Vagina (tissue), 2 donors: Measurements from ENCODE around the gene RPS6KA5. TPM values are rescaled to one million over a fixed set of nuclear protein-coding genes. Genes with fewer than 3 reads are reported as not detected.
"Not testable (repeated sequence)": the region's sequence is repeated elsewhere in the genome, so short reads cannot be mapped to it uniquely, and the experiment has no call there.

Experiments
- DNase-seq, 2 donors: peaks; one replicate each; pipeline ENCODE4 v3.0.0-alpha.2; 2017; ENCODE audit errors: extremely low spot score in 2 of 2
- H3K27ac ChIP-seq: fragments of 200-600 bp; sonication (generic); one replicate; pipeline ENCODE4 v1.5.1; 2019
- H3K27me3 ChIP-seq: fragments of 200-600 bp; sonication (generic); one replicate; pipeline ENCODE4 v1.5.1; 2019
- H3K36me3 ChIP-seq, 2 donors: fragments of 200-600 bp; sonication (generic); one replicate each; pipeline ENCODE4 v1.5.1; 2017 to 2019
- H3K4me1 ChIP-seq: fragments of 200-600 bp; sonication (generic); one replicate; pipeline ENCODE4 v1.5.1; 2019
- H3K4me3 ChIP-seq, 2 donors: fragments of 200-600 bp; sonication (generic); 1 replicate in 1 of 2; 2 replicates in 1 of 2; pipeline ENCODE4 v1.5.1; 2016 to 2019
- H3K9me3 ChIP-seq: fragments of 200-600 bp; sonication (generic); one replicate; pipeline ENCODE4 v1.5.1; 2019
- POLR2A ChIP-seq, 2 donors: fragments of 450-650 bp; IDR thresholded peaks; one replicate each; pipeline ENCODE4 v1.6.1; 2017; ENCODE audit warnings: antibody characterized with exemption in 2 of 2, mild to moderate bottlenecking in 2 of 2, moderate library complexity in 2 of 2
- POLR2AphosphoS5 ChIP-seq, 2 donors: sonication (generic); formaldehyde crosslinking; IDR thresholded peaks; one replicate each; pipeline ENCODE4 v1.9.0; 2017; ENCODE audit warnings: antibody characterized with exemption in 2 of 2, mild to moderate bottlenecking in 2 of 2, low read depth in 1 of 2; ENCODE audit not compliant: insufficient read depth in 1 of 2
- intact Hi-C: fragments of 100-400 bp; cut with DNase I; formaldehyde crosslinking; loops from one replicate; pipeline ENCODE4 v1.15.1; 2023
- total RNA-seq: library from RNA; depleted of rRNA; stranded (reverse); fragments of >200 nt; gene quantifications from one replicate; pipeline ENCODE4 v1.2.3, GENCODE V29; 2016
- TF ChIP-seq, protein P1 (sequence below), 3 experiments: fragments of 450-650 bp in 2 of 3; fragments of 200-600 bp in 1 of 3; sonication (generic) in 1 of 3; IDR thresholded peaks; one replicate each; pipeline ENCODE4 v1.5.1; 2017 to 2019; ENCODE audit warnings: antibody characterized with exemption in 3 of 3, mild to moderate bottlenecking in 2 of 3, moderate library complexity in 2 of 3

Gene RPS6KA5
- total RNA-seq = 5.2 TPM

- Histone ChIP-seq H3K4me1 (peaks cover 25% of the 10 kb centered on the region), H3K4me3 (peak within 1 kb of the TSS; percentile 77 to 93), H3K36me3 (no peaks in the 10 kb centered on the region), H3K27me3 (no peaks in the 10 kb centered on the region), H3K9me3 (no peaks in the 10 kb centered on the region), H3K27ac (peak within 1 kb of the TSS; percentile 97)
- intact Hi-C loops = loop anchor here (10.0 kb wide), 1 partner anchor 114 kb away; no protein-coding TSS in a partner anchor
- DNase-seq = peak; percentile 100
- TF ChIP-seq, protein P1, sequence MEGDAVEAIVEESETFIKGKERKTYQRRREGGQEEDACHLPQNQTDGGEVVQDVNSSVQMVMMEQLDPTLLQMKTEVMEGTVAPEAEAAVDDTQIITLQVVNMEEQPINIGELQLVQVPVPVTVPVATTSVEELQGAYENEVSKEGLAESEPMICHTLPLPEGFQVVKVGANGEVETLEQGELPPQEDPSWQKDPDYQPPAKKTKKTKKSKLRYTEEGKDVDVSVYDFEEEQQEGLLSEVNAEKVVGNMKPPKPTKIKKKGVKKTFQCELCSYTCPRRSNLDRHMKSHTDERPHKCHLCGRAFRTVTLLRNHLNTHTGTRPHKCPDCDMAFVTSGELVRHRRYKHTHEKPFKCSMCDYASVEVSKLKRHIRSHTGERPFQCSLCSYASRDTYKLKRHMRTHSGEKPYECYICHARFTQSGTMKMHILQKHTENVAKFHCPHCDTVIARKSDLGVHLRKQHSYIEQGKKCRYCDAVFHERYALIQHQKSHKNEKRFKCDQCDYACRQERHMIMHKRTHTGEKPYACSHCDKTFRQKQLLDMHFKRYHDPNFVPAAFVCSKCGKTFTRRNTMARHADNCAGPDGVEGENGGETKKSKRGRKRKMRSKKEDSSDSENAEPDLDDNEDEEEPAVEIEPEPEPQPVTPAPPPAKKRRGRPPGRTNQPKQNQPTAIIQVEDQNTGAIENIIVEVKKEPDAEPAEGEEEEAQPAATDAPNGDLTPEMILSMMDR (IDR thresholded peaks at IDR 0.05) = peak in 2 of 3 experiments; percentile 23 to 45
- TF ChIP-seq POLR2AphosphoS5 (IDR thresholded peaks at IDR 0.05; ENCODE audit: insufficient read depth in 1 of 2, low read depth in 1 of 2) (peak; percentile 93 to 99), POLR2A (IDR thresholded peaks at IDR 0.05) (peak in 1 of 2 donors; percentile 74)
Observed at GRCh38 chr14:91060351-91061055, at the start of gene RPS6KA5. TSS of gene RPS6KA5 (minus strand) at chr14:91060641. CDS start at chr14:91060434, 207 bp downstream.

- intact Hi-C loops = no loop called here
- TF ChIP-seq, protein P1 (IDR thresholded peaks at IDR 0.05) = no peak
- TF ChIP-seq POLR2AphosphoS5 (IDR thresholded peaks at IDR 0.05; ENCODE audit: insufficient read depth in 1 of 2, low read depth in 1 of 2) = no peak
- no peak for TF ChIP-seq POLR2A (IDR thresholded peaks at IDR 0.05)
- Histone ChIP-seq H3K27ac (peak overlapping the region; percentile 68), H3K36me3 (no peaks in the 10 kb centered on the region), H3K4me3 (no peak overlapping the region), H3K4me1 (peaks cover 22% of the 10 kb centered on the region), H3K9me3 (no peaks in the 10 kb centered on the region), H3K27me3 (no peaks in the 10 kb centered on the region)
- DNase-seq = no peak
Observed at GRCh38 chr14:91108941-91109611, 48.6 kb upstream of the RPS6KA5 start.

GRCh38 chr14:91103116-91103515 lies 42.7 kb upstream of the RPS6KA5 start:
- Histone ChIP-seq H3K27ac (no peak overlapping the region), H3K27me3 (no peaks in the 10 kb centered on the region), H3K4me1 (no peaks in the 10 kb centered on the region), H3K9me3 (no peaks in the 10 kb centered on the region), H3K4me3 (no peak overlapping the region), H3K36me3 (no peaks in the 10 kb centered on the region)
- TF ChIP-seq, protein P1 (IDR thresholded peaks at IDR 0.05) = no peak
- no peak for TF ChIP-seq POLR2AphosphoS5 (IDR thresholded peaks at IDR 0.05; ENCODE audit: insufficient read depth in 1 of 2, low read depth in 1 of 2)
- no peak for TF ChIP-seq POLR2A (IDR thresholded peaks at IDR 0.05)
- DNase-seq = no peak
- intact Hi-C loops = no loop called here

GRCh38 chr14:91100102-91100501 lies 39.7 kb upstream of the RPS6KA5 start:
- Histone ChIP-seq H3K9me3 (no peaks in the 10 kb centered on the region), H3K4me3 (no peak overlapping the region), H3K4me1 (no peaks in the 10 kb centered on the region), H3K36me3 (no peaks in the 10 kb centered on the region), H3K27me3 (no peaks in the 10 kb centered on the region), H3K27ac (no peak overlapping the region)
- intact Hi-C loops = no loop called here
- no peak for DNase-seq
- TF ChIP-seq POLR2A (IDR thresholded peaks at IDR 0.05) (no peak), POLR2AphosphoS5 (IDR thresholded peaks at IDR 0.05; ENCODE audit: insufficient read depth in 1 of 2, low read depth in 1 of 2) (no peak)
- TF ChIP-seq, protein P1 (IDR thresholded peaks at IDR 0.05) = no peak

DNA sequence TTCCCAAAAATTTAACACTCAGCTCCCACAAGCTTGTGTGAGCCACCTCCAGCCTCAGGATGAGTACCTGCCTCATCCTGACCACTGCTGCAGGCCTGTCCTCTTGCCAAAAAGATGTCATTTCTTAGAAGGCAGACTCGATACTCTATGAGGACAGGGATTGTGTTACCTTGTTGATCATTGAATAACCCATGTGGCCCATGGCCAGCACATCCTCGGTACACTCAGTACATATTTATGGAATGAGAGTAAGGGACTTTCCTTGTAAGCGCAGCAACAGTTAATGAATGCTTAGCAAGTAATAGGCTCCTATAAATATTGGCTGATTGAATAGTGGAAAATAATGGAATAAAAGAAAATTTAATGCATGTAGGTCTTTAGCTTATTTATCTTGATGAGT lies 38.1 kb upstream of the RPS6KA5 start:
- Histone ChIP-seq H3K4me3 (no peak overlapping the region), H3K9me3 (no peaks in the 10 kb centered on the region), H3K27me3 (no peaks in the 10 kb centered on the region), H3K27ac (no peak overlapping the region), H3K36me3 (no peaks in the 10 kb centered on the region), H3K4me1 (no peaks in the 10 kb centered on the region)
- no peak for DNase-seq
- intact Hi-C loops = no loop called here
- no peak for TF ChIP-seq POLR2AphosphoS5 (IDR thresholded peaks at IDR 0.05; ENCODE audit: insufficient read depth in 1 of 2, low read depth in 1 of 2)
- TF ChIP-seq, protein P1 (IDR thresholded peaks at IDR 0.05) = no peak
- no peak for TF ChIP-seq POLR2A (IDR thresholded peaks at IDR 0.05)

DNA sequence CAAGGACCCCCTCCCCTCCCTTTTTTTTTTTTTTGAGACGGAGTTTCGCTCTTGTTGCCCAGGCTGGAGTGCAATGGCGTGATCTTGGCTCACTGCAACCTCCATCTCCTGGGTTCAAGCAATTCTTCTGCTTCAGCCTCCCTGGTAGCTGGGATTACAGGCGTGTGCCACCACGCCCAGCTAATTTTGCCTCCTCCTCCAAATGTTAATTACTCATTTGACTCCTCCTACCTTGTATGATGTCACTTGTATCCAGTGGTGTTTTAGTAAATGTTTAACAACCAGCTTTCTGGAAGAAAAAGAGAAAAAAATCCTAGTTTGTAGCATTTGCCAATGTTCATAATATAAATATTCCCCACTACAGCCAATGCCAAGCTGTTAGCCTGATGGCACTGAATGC lies 37.2 kb upstream of the RPS6KA5 start:
- intact Hi-C loops, H3K27me3 ChIP-seq, H3K36me3 ChIP-seq, DNase-seq, H3K9me3 ChIP-seq, H3K27ac ChIP-seq, H3K4me1 ChIP-seq, H3K4me3 ChIP-seq: not testable (repeated sequence)
